Uterus (tissue), 2 donors: ENCODE measurements around the gene URM1.

ENCODE experiments used
- POLR2A ChIP-seq, 2 donors: fragments of 450-650 bp; IDR thresholded peaks; one replicate each; pipeline ENCODE4 v1.6.1; 2016; ENCODE audit warnings: antibody characterized with exemption in 2 of 2, mild to moderate bottlenecking in 1 of 2, moderate library complexity in 1 of 2
- TF ChIP-seq, protein P1 (sequence below), 4 experiments: fragments of 200-600 bp in 2 of 4; fragments of 450-650 bp in 2 of 4; sonication (generic) in 2 of 4; IDR thresholded peaks; one replicate each; pipeline ENCODE4 v1.5.1; 2016 to 2019; ENCODE audit warnings: antibody characterized with exemption in 4 of 4, mild to moderate bottlenecking in 2 of 4, moderate library complexity in 1 of 4

GRCh38 chr9:128429513-128430086 lies 58.4 kb downstream of the URM1 start:
- TF ChIP-seq, protein P1, sequence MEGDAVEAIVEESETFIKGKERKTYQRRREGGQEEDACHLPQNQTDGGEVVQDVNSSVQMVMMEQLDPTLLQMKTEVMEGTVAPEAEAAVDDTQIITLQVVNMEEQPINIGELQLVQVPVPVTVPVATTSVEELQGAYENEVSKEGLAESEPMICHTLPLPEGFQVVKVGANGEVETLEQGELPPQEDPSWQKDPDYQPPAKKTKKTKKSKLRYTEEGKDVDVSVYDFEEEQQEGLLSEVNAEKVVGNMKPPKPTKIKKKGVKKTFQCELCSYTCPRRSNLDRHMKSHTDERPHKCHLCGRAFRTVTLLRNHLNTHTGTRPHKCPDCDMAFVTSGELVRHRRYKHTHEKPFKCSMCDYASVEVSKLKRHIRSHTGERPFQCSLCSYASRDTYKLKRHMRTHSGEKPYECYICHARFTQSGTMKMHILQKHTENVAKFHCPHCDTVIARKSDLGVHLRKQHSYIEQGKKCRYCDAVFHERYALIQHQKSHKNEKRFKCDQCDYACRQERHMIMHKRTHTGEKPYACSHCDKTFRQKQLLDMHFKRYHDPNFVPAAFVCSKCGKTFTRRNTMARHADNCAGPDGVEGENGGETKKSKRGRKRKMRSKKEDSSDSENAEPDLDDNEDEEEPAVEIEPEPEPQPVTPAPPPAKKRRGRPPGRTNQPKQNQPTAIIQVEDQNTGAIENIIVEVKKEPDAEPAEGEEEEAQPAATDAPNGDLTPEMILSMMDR (IDR thresholded peaks at IDR 0.05): no peak
- TF ChIP-seq POLR2A (IDR thresholded peaks at IDR 0.05): no peak
